ENCODE data around the gene RBMY1A1. TPM values are rescaled to one million over a fixed set of nuclear protein-coding genes. Genes with fewer than 3 reads are reported as not detected.

RBMY1A1 gene
- not detected in 2 replicates for total RNA-seq

GRCh38 chrY:21534579-21534978, at the start of gene RBMY1A1:
Gene RBMY1A1, plus strand, starts transcription at chrY:21534879. Its CDS starts 2,013 bp downstream, at chrY:21536892.

GRCh38 chrY:21511038-21511437, 23.6 kb upstream of the RBMY1A1 start, which contains the start of gene RBMY1B:
Gene RBMY1B, plus strand, starts transcription at chrY:21511338. Its CDS starts 2,013 bp downstream, at chrY:21513351.

Other genes with a start within 250 kb of the RBMY1A1 start
- gene RBMY1B, start 23.5 kb upstream of the RBMY1A1 start, total RNA-seq, result not detected in 2 replicates